Epithelial cell of alveolus of lung (primary cell): ENCODE data around the gene ABCA12. TPM values are rescaled to one million over a fixed set of nuclear protein-coding genes. Genes with fewer than 3 reads are reported as not detected.

ENCODE experiments used
- total RNA-seq: library from RNA; depleted of rRNA; stranded (reverse); fragments of >200 nt; gene quantifications from 2 replicates; pipeline ENCODE4 v1.2.1, GENCODE V29; 2015

The ABCA12 gene
- under 0.01 TPM in 1 of 2 replicates, not detected in the other for total RNA-seq

DNA sequence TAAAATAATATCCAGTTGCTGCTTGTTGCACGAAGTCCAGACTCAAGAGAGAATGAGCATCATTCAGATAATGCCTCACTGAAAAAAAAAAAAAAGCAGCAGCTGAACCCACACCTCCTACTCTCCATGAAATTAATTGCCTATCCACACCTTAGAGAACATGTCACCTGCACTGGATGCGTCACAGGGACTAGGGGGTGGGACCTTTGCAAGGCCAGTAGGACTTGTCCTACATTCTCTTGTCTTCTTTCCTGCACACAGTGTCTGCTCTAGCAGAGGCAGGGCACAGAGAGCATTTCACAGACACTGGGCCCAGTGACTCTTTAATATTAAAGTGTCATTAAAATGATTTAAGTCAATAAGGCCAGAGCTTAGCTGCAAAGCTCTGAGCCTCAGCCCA, at the start of gene ABCA12:
Gene ABCA12, minus strand, starts transcription at position 148 of the 400 bp plus-strand sequence. CDS start 418 bp downstream, outside the sequence.

Other genes starting within 250 kb of the ABCA12 start
- 54.9 and 57.2 TPM in 2 replicates for gene ATIC, start 173.4 kb upstream of the ABCA12 start, total RNA-seq